ENCODE measurements around the gene SERPINI1. TPM values are rescaled to one million over a fixed set of nuclear protein-coding genes. Genes with fewer than 3 reads are reported as not detected.

The SERPINI1 gene
- 5.8 and 6.0 TPM in 2 replicates for total RNA-seq (2021)
- long read RNA-seq, transcript SERPINI1-202 (9 exons, 1,890 nt): major isoform, 31 of 36 reads
- long read RNA-seq, partial matches to known transcripts: 1 of 36 reads
- long read RNA-seq, other reads (novel, unspliced or antisense): 2 of 36 reads

DNA sequence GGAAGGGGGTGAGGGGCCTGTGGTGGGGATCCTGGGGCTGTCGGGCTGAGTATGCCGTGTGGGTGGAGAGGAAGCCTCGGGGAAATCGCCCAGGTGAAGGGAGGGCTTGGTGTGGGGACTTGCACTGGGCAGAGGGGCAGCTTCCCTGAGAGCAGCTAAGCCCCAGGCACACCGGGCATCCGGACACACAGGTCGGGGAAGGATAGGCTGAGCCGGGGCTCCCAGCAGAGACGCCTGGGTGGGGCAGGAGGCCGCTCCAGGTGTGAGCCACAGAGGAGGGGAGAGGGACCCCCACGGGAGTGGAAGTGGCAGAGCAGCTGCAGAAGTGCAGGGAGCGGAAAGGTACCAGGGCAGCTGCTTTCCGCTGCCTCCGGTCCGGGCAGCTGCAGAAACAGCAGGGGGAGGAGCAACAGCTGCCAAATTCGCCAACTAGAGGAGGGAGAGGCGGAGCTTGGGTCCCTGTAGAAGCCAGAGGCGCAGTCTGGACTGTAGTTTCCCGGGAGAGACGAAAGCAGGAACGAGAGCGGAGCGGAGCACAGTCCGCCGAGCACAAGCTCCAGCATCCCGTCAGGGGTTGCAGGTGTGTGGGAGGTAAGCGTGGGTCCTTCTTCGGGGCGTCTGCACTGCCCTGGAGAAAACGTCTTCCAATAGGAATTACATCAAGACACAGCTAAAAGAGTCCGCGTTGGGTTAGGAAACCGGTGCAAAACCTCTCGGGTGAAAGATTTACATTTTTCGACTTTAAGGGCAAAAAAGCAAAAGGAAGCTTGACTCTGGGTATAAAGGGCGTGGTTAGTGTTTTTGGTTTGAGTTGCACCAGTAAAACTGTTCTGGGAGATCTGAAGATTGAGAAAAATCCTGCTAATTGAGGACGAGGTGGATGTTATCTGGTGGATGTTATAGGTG, at the start of gene SERPINI1:
Gene SERPINI1 (plus strand): TSS at position 489 of the 906 bp plus-strand sequence. CDS start 53,408 bp downstream, outside the sequence.
- no peaks in the 10 kb centered on the region for H3K79me1 ChIP-seq (ENCODE audit: insufficient read depth, low read depth, low read length, poor library complexity, severe bottlenecking)
- H3K4me1 ChIP-seq (ENCODE audit: insufficient read depth, low read length): no peaks in the 10 kb centered on the region
- no peak within 1 kb of the TSS for H3K4ac ChIP-seq (ENCODE audit: low read depth, low read length)
- no peak within 1 kb of the TSS for H2BK120ac ChIP-seq (ENCODE audit: low read depth, low read length, poor library complexity, severe bottlenecking)
- no peaks in the 10 kb centered on the region for H3K23me2 ChIP-seq (ENCODE audit: insufficient read length, low read depth, low read length, poor library complexity, severe bottlenecking)
- H2BK15ac ChIP-seq (ENCODE audit: low read depth, low read length): no peak within 1 kb of the TSS
- no CpG with 5 or more reads among the region's 37 CpGs for WGBS (ENCODE audit: extremely low coverage, insufficient read length, low lambda C conversion rate)
- no peak within 1 kb of the TSS for H3K56ac ChIP-seq (ENCODE audit: insufficient read length, low read depth, low read length)
- no peaks in the 10 kb centered on the region for H3K27me3 Mint-ChIP-seq (ENCODE audit: low read depth)
- no peak within 1 kb of the TSS for H3K4me3 Mint-ChIP-seq
- peak; percentile 95 for DNase-seq
- H3K23ac ChIP-seq (ENCODE audit: insufficient read length, low read depth, low read length): no peak within 1 kb of the TSS
- no peak within 1 kb of the TSS for H4K8ac ChIP-seq (replicated peaks; ENCODE audit: insufficient read length, low read depth, low read length)
- peak within 1 kb of the TSS; percentile 99 for H3K14ac ChIP-seq (ENCODE audit: insufficient read depth, low read length)
- no peak within 1 kb of the TSS for H3T11ph ChIP-seq (ENCODE audit: low read length)
- peaks cover 22% of the 10 kb centered on the region for H3K79me2 ChIP-seq (ENCODE audit: insufficient read depth, low read length)
- no peak within 1 kb of the TSS for H2AK5ac ChIP-seq (ENCODE audit: insufficient read length, low read length)
- no peak within 1 kb of the TSS for H4K91ac ChIP-seq (ENCODE audit: insufficient read length, low read depth, low read length)
- H2AFZ ChIP-seq (ENCODE audit: low read length): peak within 1 kb of the TSS; percentile 52
- H3K9ac ChIP-seq (ENCODE audit: extremely low read depth, insufficient read length, low read length): peak within 1 kb of the TSS; percentile 97
- no peaks in the 10 kb centered on the region for H3K9me3 ChIP-seq (ENCODE audit: control insufficient read depth, low read depth, low read length)
- H4K20me1 ChIP-seq (ENCODE audit: control insufficient read depth, insufficient read depth, insufficient read length): no peaks in the 10 kb centered on the region
- no peak within 1 kb of the TSS for H4K5ac ChIP-seq (ENCODE audit: insufficient read length, low read depth, low read length)
- no peaks in the 10 kb centered on the region for H3K9me3 Mint-ChIP-seq
- H3K27ac ChIP-seq (ENCODE audit: insufficient read length, low read depth, low read length): peak within 1 kb of the TSS; percentile 92
- TF ChIP-seq, protein P1, sequence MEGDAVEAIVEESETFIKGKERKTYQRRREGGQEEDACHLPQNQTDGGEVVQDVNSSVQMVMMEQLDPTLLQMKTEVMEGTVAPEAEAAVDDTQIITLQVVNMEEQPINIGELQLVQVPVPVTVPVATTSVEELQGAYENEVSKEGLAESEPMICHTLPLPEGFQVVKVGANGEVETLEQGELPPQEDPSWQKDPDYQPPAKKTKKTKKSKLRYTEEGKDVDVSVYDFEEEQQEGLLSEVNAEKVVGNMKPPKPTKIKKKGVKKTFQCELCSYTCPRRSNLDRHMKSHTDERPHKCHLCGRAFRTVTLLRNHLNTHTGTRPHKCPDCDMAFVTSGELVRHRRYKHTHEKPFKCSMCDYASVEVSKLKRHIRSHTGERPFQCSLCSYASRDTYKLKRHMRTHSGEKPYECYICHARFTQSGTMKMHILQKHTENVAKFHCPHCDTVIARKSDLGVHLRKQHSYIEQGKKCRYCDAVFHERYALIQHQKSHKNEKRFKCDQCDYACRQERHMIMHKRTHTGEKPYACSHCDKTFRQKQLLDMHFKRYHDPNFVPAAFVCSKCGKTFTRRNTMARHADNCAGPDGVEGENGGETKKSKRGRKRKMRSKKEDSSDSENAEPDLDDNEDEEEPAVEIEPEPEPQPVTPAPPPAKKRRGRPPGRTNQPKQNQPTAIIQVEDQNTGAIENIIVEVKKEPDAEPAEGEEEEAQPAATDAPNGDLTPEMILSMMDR (conservative IDR thresholded peaks at IDR 0.05): no peak
- peak within 1 kb of the TSS; percentile 75 for H3K4me2 ChIP-seq (ENCODE audit: insufficient read depth, insufficient read length, low read length)
- H2BK5ac ChIP-seq (ENCODE audit: insufficient read length, low read length): peak within 1 kb of the TSS; percentile 88
- peak within 1 kb of the TSS; percentile 97 for H3K18ac ChIP-seq (ENCODE audit: insufficient read length, low read depth, low read length)
- no peak within 1 kb of the TSS for H3K27ac Mint-ChIP-seq
- H3K4me1 Mint-ChIP-seq: peaks cover 28 to 29% of the 10 kb centered on the region in 2 experiments
- H2BK20ac ChIP-seq (ENCODE audit: low read depth, low read length, poor library complexity, severe bottlenecking): no peak within 1 kb of the TSS
- no peak within 1 kb of the TSS for H2BK12ac ChIP-seq (ENCODE audit: insufficient read length, low read depth, low read length)
- H3K27me3 ChIP-seq (ENCODE audit: insufficient read depth, low read length): no peaks in the 10 kb centered on the region
- no peaks in the 10 kb centered on the region; a peak in 2 of 7 replicates for H3K36me3 Mint-ChIP-seq (ENCODE audit: insufficient read depth in 1 of 3, low read depth in 3 of 3)

Data from H9 (cell line).